Thyroid gland (tissue), 4 donors: ENCODE measurements around the gene ABTB2. TPM values are rescaled to one million over a fixed set of nuclear protein-coding genes. Genes with fewer than 3 reads are reported as not detected.

ENCODE experiments used
- DNase-seq, 2 donors: peaks; one replicate each; pipeline ENCODE4 v3.0.0-alpha.2; 2019
- H3K27ac ChIP-seq, 3 donors: fragments of 200-600 bp; sonication (generic); 1 replicate in 2 of 3; 2 replicates in 1 of 3; pipeline ENCODE4 v1.5.1; 2016 to 2019; ENCODE audit warnings: mild to moderate bottlenecking in 1 of 3, moderate library complexity in 1 of 3
- H3K27me3 ChIP-seq: fragments of 200-600 bp; sonication (generic); one replicate; pipeline ENCODE4 v1.5.1; 2019
- H3K36me3 ChIP-seq, 2 donors: fragments of 200-600 bp; sonication (generic); one replicate each; pipeline ENCODE4 v1.5.1; 2016 to 2019
- H3K4me1 ChIP-seq, 2 donors: fragments of 200-600 bp; sonication (generic); one replicate each; pipeline ENCODE4 v1.5.1; 2017 to 2019
- H3K4me3 ChIP-seq, 3 donors: fragments of 200-600 bp; sonication (generic); replicated peaks in 1 of 3; 1 replicate in 2 of 3; 2 replicates in 1 of 3; pipeline ENCODE4 v1.5.1; 2016; ENCODE audit warnings: mild to moderate bottlenecking in 1 of 3
- H3K9me3 ChIP-seq: fragments of 200-600 bp; sonication (generic); one replicate; pipeline ENCODE4 v1.5.1; 2017
- CTCF ChIP-seq, 6 experiments: fragments of 200-600 bp in 3 of 6; fragments of 450-650 bp in 3 of 6; sonication (generic) in 3 of 6; IDR thresholded peaks; one replicate each; pipeline ENCODE4 v1.5.1; 2016 to 2019; ENCODE audit warnings: antibody characterized with exemption in 6 of 6, mild to moderate bottlenecking in 2 of 6, inconsistent platforms in 1 of 6, moderate library complexity in 1 of 6
- POLR2A ChIP-seq, 2 donors: fragments of 450-650 bp; IDR thresholded peaks; one replicate each; pipeline ENCODE4 v1.6.1; 2017; ENCODE audit warnings: antibody characterized with exemption in 2 of 2, mild to moderate bottlenecking in 2 of 2, moderate library complexity in 1 of 2
- WGBS, 2 donors: methylation state at CpG; one replicate each; pipeline ENCODE4 v1.1.5; 2017; 5-methylcytosine and 5-hydroxymethylcytosine counted together
- intact Hi-C: fragments of 100-400 bp; cut with DNase I; formaldehyde crosslinking; loops from one replicate; pipeline ENCODE4 v1.15.1; 2023
- total RNA-seq, 4 donors: library from RNA; depleted of rRNA; stranded (reverse); fragments of >200 nt; gene quantifications; one replicate each; pipeline ENCODE4 v1.2.3, GENCODE V29; 2016

Gene ABTB2
- total RNA-seq, 4 donors from 2014 or later, result 1.2 to 5.0 (median 3.3) TPM

DNA sequence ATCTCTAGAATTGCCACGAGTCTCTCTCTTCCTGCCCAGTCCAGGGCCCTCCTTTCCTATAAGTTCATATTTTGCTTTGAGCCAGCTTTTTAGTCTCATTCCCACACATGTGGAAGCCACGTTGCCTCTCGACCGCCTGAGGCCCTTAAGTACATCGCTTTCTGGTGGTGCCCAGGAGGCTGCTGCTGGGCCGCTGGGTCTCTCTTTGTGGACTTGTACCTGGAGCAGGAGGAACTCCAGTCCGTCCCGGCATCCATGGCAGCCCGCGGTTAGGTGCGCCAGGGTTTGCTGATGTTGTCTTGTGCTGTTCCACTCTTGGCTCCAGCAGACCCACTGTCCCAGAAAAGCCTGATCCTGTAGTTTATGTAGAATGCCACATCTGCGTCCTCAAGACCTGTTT is 211.4 kb downstream of the ABTB2 start:
- no peaks in the 10 kb centered on the region for H3K27me3 ChIP-seq
- intact Hi-C loops, result no loop called here
- WGBS, 2 donors, result 94 to 95% methylated on average over 12 of the region's 12 CpGs
- peaks cover 50 to 71% of the 10 kb centered on the region in 2 donors for H3K36me3 ChIP-seq
- H3K9me3 ChIP-seq, result no peaks in the 10 kb centered on the region
- H3K27ac ChIP-seq, result no peak overlapping the region
- no peak for DNase-seq
- H3K4me3 ChIP-seq, result no peak overlapping the region
- no peaks in the 10 kb centered on the region for H3K4me1 ChIP-seq
- TF ChIP-seq POLR2A (IDR thresholded peaks at IDR 0.05) (no peak), CTCF (IDR thresholded peaks at IDR 0.05) (no peak)

DNA sequence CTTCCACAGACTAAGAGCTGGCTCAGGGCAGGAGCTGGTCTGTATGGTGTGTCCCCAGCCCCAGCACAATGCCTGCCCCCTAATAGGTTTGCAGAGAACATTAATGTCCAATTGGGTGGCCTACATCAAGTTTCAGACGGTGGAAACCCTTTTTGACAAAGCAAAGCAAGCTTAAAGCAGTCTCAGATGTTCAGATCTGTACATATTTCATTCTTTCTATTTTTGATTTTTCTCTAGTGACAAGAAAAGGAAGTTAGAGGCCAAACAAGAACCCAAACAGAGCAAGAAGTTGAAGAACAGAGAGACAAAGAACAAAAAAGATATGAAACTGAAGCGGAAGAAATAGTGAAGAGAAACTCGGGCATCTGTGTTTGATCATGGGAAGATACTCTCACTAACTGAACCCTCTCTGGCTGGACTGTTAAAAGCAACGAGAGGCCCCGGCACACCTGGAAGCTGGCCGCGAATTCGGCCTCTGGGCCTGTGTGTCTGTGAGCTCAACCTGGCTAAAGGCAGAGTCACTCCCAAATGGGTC is 211.9 kb downstream of the ABTB2 start:
- no peak for DNase-seq
- no peaks in the 10 kb centered on the region for H3K27me3 ChIP-seq
- intact Hi-C loops, result no loop called here
- H3K4me3 ChIP-seq, result no peak overlapping the region
- H3K9me3 ChIP-seq, result no peaks in the 10 kb centered on the region
- no peak overlapping the region for H3K27ac ChIP-seq
- WGBS, 2 donors, result 84 to 89% methylated on average over 8 of the region's 8 CpGs
- H3K4me1 ChIP-seq, result no peaks in the 10 kb centered on the region
- TF ChIP-seq CTCF (IDR thresholded peaks at IDR 0.05) (no peak), POLR2A (IDR thresholded peaks at IDR 0.05) (no peak)
- H3K36me3 ChIP-seq, result peaks cover 55 to 76% of the 10 kb centered on the region in 2 donors

GRCh38 chr11:34145073-34145472 is 212.7 kb downstream of the ABTB2 start:
- TF ChIP-seq POLR2A (IDR thresholded peaks at IDR 0.05) (no peak), CTCF (IDR thresholded peaks at IDR 0.05) (no peak)
- Histone ChIP-seq H3K4me1 (no peaks in the 10 kb centered on the region), H3K27ac (no peak overlapping the region), H3K9me3 (no peaks in the 10 kb centered on the region), H3K36me3 (peaks cover 63 to 84% of the 10 kb centered on the region in 2 donors), H3K27me3 (no peaks in the 10 kb centered on the region), H3K4me3 (no peak overlapping the region)
- intact Hi-C loops, result no loop called here
- whole genome bisulfite sequencing, 2 donors, result 93 to 96% methylated on average over 5 of the region's 5 CpGs
- DNase-seq, result no peak

- WGBS, 2 donors, result 78 to 81% methylated on average over 2 of the region's 2 CpGs
- H3K27ac ChIP-seq, result no peak overlapping the region
- H3K9me3 ChIP-seq, result no peaks in the 10 kb centered on the region
- H3K4me1 ChIP-seq, result no peaks in the 10 kb centered on the region
- peaks cover 63 to 92% of the 10 kb centered on the region in 2 donors for H3K36me3 ChIP-seq
- intact Hi-C loops, result no loop called here
- TF ChIP-seq CTCF (IDR thresholded peaks at IDR 0.05), result no peak
- no peak for TF ChIP-seq POLR2A (IDR thresholded peaks at IDR 0.05)
- H3K27me3 ChIP-seq, result no peaks in the 10 kb centered on the region
- DNase-seq, result no peak
- no peak overlapping the region for H3K4me3 ChIP-seq
Measured at GRCh38 chr11:34143048-34143447, 214.8 kb downstream of the ABTB2 start.

DNA sequence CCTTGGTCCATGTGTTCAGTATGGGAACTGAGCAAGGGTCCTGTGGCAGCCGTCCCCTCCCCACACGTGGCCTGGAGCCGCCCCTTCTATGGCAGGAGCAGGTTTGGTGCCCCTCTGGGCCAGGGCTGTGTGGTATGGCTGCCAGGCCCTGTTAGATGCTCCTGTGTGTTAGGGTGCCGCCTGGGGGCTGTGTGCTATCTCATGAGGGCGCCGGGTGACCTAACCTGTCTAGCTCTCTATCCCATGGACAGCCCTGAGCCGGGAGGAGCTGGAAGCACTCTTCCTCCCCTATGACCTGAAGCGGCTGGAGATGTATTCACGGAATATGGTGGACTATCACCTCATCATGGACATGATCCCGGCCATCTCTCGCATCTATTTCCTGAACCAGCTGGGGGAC is 217.7 kb downstream of the ABTB2 start:
- Histone ChIP-seq H3K27ac (no peak overlapping the region), H3K36me3 (peaks cover 67 to 86% of the 10 kb centered on the region in 2 donors), H3K4me3 (no peak overlapping the region), H3K4me1 (no peaks in the 10 kb centered on the region), H3K9me3 (no peaks in the 10 kb centered on the region), H3K27me3 (no peaks in the 10 kb centered on the region)
- TF ChIP-seq CTCF (IDR thresholded peaks at IDR 0.05) (no peak), POLR2A (IDR thresholded peaks at IDR 0.05) (no peak)
- DNase-seq, result no peak
- intact Hi-C loops, result no loop called here
- WGBS, 2 donors, result 97 to 100% methylated on average over 8 to 10 of the region's 11 CpGs
